GM12874 (cell line): ENCODE results near the gene SEC14L2.

ENCODE experiments used
- TF ChIP-seq, protein P1 (sequence below): IDR thresholded peaks from 2 replicates; pipeline ENCODE4 v1.5.1; 2011; ENCODE audit warnings: low read depth, mild to moderate bottlenecking, control low read depth, low read length, moderate library complexity; ENCODE audit not compliant: insufficient read depth

The SEC14L2 gene

DNA sequence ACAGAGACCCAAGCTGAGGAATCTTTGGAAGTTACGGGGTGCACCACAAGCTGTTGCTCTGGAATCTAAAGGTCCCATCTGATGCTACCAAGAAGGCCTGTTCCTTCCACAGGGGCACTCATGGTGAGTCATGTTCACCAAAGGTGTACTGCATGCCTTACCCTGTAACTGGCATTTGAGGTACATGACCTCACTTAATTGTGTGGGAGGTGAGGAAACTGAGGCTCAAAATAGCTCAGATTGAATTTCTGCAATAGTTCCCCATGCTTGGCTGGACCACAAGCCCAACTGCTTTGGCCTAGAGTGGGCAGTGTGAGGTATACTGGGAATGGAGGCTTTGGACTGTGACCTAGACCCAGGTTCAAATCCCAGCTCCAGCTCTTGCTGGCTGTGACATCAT lies 37.0 kb downstream of the SEC14L2 start:
- TF ChIP-seq, protein P1, sequence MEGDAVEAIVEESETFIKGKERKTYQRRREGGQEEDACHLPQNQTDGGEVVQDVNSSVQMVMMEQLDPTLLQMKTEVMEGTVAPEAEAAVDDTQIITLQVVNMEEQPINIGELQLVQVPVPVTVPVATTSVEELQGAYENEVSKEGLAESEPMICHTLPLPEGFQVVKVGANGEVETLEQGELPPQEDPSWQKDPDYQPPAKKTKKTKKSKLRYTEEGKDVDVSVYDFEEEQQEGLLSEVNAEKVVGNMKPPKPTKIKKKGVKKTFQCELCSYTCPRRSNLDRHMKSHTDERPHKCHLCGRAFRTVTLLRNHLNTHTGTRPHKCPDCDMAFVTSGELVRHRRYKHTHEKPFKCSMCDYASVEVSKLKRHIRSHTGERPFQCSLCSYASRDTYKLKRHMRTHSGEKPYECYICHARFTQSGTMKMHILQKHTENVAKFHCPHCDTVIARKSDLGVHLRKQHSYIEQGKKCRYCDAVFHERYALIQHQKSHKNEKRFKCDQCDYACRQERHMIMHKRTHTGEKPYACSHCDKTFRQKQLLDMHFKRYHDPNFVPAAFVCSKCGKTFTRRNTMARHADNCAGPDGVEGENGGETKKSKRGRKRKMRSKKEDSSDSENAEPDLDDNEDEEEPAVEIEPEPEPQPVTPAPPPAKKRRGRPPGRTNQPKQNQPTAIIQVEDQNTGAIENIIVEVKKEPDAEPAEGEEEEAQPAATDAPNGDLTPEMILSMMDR = no peak

GRCh38 chr22:30434843-30435242 lies 38.0 kb downstream of the SEC14L2 start:
- TF ChIP-seq, protein P1 = no peak

DNA sequence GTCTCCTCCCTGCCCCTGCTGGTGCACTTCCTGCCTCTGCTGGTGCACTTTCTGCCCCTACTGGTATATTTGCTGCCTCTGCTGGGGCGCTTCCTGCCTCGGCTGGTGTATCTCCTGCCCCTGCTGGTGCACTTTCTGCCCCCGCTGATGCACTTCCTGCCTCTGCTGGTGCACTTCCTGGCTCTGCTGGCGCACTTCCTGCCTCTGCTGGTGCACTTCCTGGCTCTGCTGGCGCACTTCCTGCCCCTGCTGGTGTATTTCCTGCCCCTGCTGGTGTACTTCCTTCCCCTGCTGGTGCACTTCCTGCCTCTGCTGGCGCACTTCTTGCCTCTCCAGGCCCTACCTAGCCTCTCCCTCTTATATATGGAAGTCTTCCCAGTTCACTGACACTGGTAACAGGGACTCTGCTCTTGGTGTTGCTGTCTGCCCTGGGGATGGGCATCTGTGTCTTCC lies 38.9 kb downstream of the SEC14L2 start:
- TF ChIP-seq, protein P1 = no peak

DNA sequence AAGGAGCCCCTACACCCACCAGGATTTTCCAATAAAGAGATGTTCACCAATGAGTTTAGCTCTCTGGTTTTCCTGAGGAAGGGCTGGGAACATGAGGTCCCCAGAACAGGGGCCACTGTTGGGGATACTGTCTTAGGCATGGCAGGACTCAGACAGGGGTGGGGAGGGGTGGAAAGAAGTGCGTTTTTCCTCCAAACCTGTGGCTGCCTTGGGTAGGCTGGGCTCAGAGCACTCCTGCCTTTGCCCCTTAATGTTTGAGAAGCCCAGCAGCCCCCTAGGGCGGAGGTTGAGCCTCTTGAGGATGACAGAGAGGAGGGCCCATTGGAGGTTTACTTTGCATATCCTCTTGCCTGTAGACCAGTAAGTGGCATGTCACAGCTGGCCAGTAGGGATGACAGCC lies 39.4 kb downstream of the SEC14L2 start:
- TF ChIP-seq, protein P1 = no peak

- TF ChIP-seq, protein P1 = no peak
Measured at GRCh38 chr22:30438559-30438958, 41.7 kb downstream of the SEC14L2 start.

DNA sequence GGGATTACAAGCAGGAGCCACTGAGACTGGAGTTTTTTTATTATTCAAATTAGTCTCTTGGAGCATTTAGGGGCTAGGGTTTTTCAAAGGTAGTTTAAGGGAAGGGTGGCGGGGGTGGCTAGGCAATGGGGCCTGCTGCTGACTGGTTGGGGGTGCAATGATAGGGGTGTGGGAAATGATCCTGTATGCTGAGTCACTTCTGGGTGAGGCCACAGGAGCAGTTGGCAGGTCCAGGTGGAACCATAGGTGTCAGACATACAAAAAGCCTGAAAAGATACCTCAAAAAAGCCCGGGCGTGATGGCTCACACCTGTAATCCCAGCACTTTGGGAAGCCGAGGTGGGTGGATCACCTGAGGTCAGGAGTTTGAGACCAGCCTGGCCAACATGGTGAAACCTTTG lies 42.4 kb downstream of the SEC14L2 start:
- TF ChIP-seq, protein P1 = no peak

GRCh38 chr22:30439836-30440235 lies 43.0 kb downstream of the SEC14L2 start:
- TF ChIP-seq, protein P1 = no peak

DNA sequence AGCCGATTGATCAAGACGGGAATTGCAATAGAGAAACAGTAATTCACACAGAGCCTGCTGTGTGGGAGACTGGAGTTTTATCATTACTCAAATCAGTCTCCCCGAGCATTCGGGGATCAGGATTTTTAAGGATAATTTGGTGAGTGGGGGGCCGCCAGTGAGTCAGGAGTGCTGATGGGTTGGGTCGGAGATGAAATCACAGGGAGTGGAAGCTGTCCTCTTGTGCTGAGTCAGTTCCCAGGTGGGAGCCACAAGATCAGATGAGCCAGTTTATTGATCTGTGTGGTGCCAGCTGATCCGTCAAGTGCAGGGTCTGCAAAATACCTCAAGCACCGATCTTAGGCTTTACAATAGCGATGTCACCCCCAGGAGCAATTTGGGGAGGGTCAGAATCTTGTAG lies 44.3 kb downstream of the SEC14L2 start:
- TF ChIP-seq, protein P1 = no peak
